GM19455 (cell line): ENCODE measurements around the gene FER1L5.
A peak's percentile ranks its signal among the peaks of the same experiment; 100 is the strongest.

ENCODE experiments used
- ATAC-seq: cut with Tn5 transposase; IDR thresholded peaks from one replicate; pipeline ENCODE4 v1.9.1; 2021; ENCODE audit not compliant: unreplicated experiment

The FER1L5 gene

GRCh38 chr2:96739076-96739632, 96.6 kb downstream of the FER1L5 start:
- ATAC-seq: no peak

DNA sequence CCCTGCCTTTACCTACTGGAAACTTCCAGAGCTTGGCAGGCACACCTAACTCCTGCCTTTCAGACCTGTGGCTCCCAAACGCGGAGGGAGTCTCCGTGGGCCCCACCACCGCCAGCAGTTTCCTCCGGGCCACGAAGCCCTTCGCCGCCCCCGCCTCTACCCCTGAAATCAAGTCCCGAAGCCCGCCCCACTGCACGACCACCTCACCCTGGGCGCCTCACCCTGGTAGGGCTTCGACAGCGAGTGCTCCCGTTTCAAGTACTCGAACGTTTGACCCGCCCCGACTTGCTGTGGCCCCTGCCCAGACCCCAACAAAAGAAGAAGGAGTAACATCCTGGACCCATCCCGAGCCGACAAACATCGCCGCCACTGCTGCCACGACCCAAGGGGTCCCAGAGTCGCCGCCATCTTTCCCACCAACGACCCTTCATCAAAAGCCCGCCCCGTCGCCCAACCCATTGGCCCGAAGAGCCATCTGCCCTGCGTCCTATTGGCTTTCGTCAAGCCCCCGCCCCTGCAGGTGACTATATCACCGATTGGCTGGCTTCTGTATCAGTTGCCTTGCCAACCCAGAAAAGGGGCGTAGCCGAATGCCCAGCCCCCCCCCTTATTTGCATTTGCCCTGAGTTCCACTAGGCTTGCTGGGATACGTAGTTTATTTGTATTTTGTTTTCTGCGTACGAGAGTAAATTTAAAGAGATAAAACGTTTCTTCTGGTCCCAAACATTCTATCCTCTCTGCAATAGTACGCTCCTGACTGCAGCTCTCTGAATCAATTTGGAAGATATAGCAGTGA, 97.3 kb downstream of the FER1L5 start, which contains the start of gene LMAN2L:
Gene LMAN2L, minus strand, starts transcription at position 432 of the 796 bp plus-strand sequence. Its CDS starts 24 bp downstream, at position 408.
- peak; percentile 96 for ATAC-seq

GRCh38 chr2:96747061-96747617, 104.6 kb downstream of the FER1L5 start:
- no peak for ATAC-seq

- no peak for ATAC-seq
Measured at GRCh38 chr2:96751800-96752199, 109.2 kb downstream of the FER1L5 start.

DNA sequence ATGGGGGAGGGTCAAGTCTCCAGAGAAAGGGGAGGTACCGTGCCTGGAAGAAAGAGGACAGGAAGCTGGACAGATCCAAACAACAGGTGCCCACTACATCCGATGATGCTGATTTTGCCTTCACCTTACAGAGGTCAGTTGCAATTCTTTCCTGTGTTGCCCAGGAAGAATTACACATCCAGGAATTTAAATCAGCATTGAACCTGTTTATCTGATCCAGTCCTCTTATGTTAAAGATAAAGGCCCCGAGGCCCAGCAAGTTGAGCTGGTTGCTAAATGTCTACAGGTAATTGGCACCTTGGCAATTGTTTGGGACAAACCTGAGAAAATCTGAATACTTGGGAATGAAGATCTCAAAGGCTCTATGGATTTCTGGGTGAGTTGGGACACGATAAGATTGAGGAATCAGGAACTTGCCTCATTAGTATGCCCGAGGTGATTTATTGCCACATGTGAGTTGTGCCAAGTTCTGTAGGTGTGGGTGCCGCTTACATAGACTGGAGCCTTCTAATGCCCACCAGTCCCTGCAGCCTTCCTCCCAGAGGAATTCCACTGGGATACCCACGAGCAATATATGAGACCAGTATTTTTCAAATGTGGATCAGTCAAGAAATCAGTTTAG, 111.2 kb downstream of the FER1L5 start:
- ATAC-seq: no peak

GRCh38 chr2:96754317-96754716, 111.8 kb downstream of the FER1L5 start:
- no peak for ATAC-seq
